K562 (cell line): ENCODE data around the gene TPD52L2. TPM values are rescaled to one million over a fixed set of nuclear protein-coding genes. Genes with fewer than 3 reads are reported as not detected.

Source experiments
- ATAC-seq: fragments of 200-7000 bp; cut with Tn5 transposase; 3 replicates; pipeline ENCODE4 v1.9.1; 2020; ENCODE audit warnings: moderate library complexity
- BruUV-seq: library from RNA; stranded (reverse); fragments of 400-500 nt; replicated peaks from 2 replicates; lab custom pipeline; 2021; lab: Mats Ljungman, UMichigan
- CTCF ChIA-PET: fragments of 300-600 bp; formaldehyde crosslinking; extraction: SDS; loops from one replicate; lab custom pipeline; 2021; ENCODE audit warnings: low intra/inter-chr PET ratio; lab: Yijun Ruan, JAX
- POLR2A ChIA-PET: fragments of 300-600, 350-650 bp; sonication (Branson Sonifier 250); formaldehyde crosslinking; extraction: SDS; loops from one replicate; lab custom pipeline; 2021; ENCODE audit warnings: antibody characterized with exemption, inconsistent platforms; lab: Yijun Ruan, JAX
- DNase-seq, 4 experiments: peaks; one replicate each; pipeline versions ENCODE4 v3.0.0 to v3.0.0-alpha.2; 2011 to 2018; ENCODE audit warnings: low spot score in 3 of 4, mixed read lengths in 3 of 4; ENCODE audit errors: extremely low read depth in 1 of 4
- FAIRE-seq: peaks from 2 replicates; lab custom pipeline; 2011; peaks lifted over from hg19 to GRCh38; lab: Jason Lieb, UNC
- H2AFZ ChIP-seq: 2 replicates; pipeline ENCODE4 v1.6.0; 2011; ENCODE audit warnings: low read depth, low read length, control low read depth, inconsistent platforms
- H3K27ac ChIP-seq: fragments of 200-600 bp; 3 replicates; pipeline ENCODE4 v1.8.0; 2011; ENCODE audit warnings: low read depth, mild to moderate bottlenecking, control low read depth, inconsistent platforms, low read length, moderate library complexity, mixed read lengths; ENCODE audit errors: extremely low read depth
- H3K27me3 ChIP-seq, 2 experiments: fragments of 300-600 bp in 1 of 2; 2 replicates in 1 of 2; 3 replicates in 1 of 2; pipeline versions ENCODE4 v1.6.0 to v1.8.0; 2011; ENCODE audit warnings: inconsistent platforms in 2 of 2, low read length in 2 of 2, mild to moderate bottlenecking in 1 of 2, mixed read lengths in 1 of 2, moderate library complexity in 1 of 2; ENCODE audit not compliant: control insufficient read depth in 2 of 2, insufficient read depth in 2 of 2
- H3K36me3 ChIP-seq: fragments of 300-600 bp; 3 replicates; pipeline ENCODE4 v1.8.0; 2011; ENCODE audit warnings: mild to moderate bottlenecking, low read length, inconsistent platforms; ENCODE audit not compliant: control insufficient read depth, insufficient read depth
- H3K4me1 ChIP-seq, 2 experiments: fragments of 200-600 bp in 1 of 2; replicated peaks in 1 of 2; 2 replicates in 1 of 2; 3 replicates in 1 of 2; pipeline versions ENCODE4 v1.5.1 to v1.8.0; 2011; ENCODE audit warnings: inconsistent platforms in 2 of 2, low read length in 2 of 2, mild to moderate bottlenecking in 1 of 2, mixed read lengths in 1 of 2, moderate library complexity in 1 of 2; ENCODE audit not compliant: control insufficient read depth in 2 of 2, insufficient read depth in 2 of 2
- H3K4me2 ChIP-seq: 2 replicates; pipeline ENCODE4 v1.6.1; 2011; ENCODE audit warnings: low read length, control low read depth, inconsistent platforms, mixed read lengths; ENCODE audit not compliant: insufficient read depth
- H3K4me3 ChIP-seq: fragments of 200-600 bp; sonication (generic), shearing (Covaris generic); 2 replicates; pipeline ENCODE4 v1.5.1; 2016; ENCODE audit warnings: control low read depth, inconsistent platforms
- H3K79me2 ChIP-seq: fragments of 200-600 bp; 3 replicates; pipeline ENCODE4 v1.8.0; 2011; ENCODE audit warnings: low read length, inconsistent platforms; ENCODE audit not compliant: control insufficient read depth, insufficient read depth
- H3K9ac ChIP-seq, 2 experiments: 2 replicates each; pipeline versions ENCODE4 v1.6.0 to v1.6.1; 2011; ENCODE audit warnings: low read depth in 2 of 2, low read length in 2 of 2, control low read depth in 1 of 2, inconsistent platforms in 1 of 2, mild to moderate bottlenecking in 1 of 2, mixed read lengths in 1 of 2; ENCODE audit not compliant: insufficient read depth in 1 of 2
- H3K9me1 ChIP-seq: one replicate; pipeline ENCODE4 v1.6.0; 2011; ENCODE audit warnings: inconsistent platforms, mild to moderate bottlenecking, low read length, moderate library complexity; ENCODE audit not compliant: control insufficient read depth, insufficient read depth
- H3K9me3 ChIP-seq: replicated peaks from 2 replicates; pipeline ENCODE4 v1.5.1; 2011; ENCODE audit warnings: low read depth, low read length, inconsistent platforms; ENCODE audit not compliant: control insufficient read depth, insufficient read depth
- H4K20me1 ChIP-seq: replicated peaks from 2 replicates; pipeline ENCODE4 v1.6.1; 2011; ENCODE audit warnings: low read length, inconsistent platforms, mixed read lengths; ENCODE audit not compliant: control insufficient read depth, insufficient read depth
- BCOR ChIP-seq: fragments of 450-650 bp; IDR thresholded peaks from 2 replicates; pipeline ENCODE4 v1.6.1; 2016
- CBFB ChIP-seq: sonication (generic); formaldehyde crosslinking; IDR thresholded peaks from 2 replicates; pipeline ENCODE4 v1.4.0; 2020; ENCODE audit warnings: mild to moderate bottlenecking, missing genetic modification reagents
- FOXA1 ChIP-seq: fragments of 450-650 bp; IDR thresholded peaks from 2 replicates; pipeline ENCODE4 v1.6.1; 2016; ENCODE audit warnings: mild to moderate bottlenecking, borderline replicate concordance
- NCOA1 ChIP-seq: fragments of 450-650 bp; IDR thresholded peaks from 2 replicates; pipeline ENCODE4 v1.6.1; 2016; ENCODE audit warnings: low read depth
- NR1H2 ChIP-seq: sonication (generic); formaldehyde crosslinking; IDR thresholded peaks from 2 replicates; pipeline ENCODE4 v1.4.0; 2020; ENCODE audit warnings: mild to moderate bottlenecking, missing genetic modification reagents
- NRF1 ChIP-seq, 2 experiments: fragments of 450-650 bp; IDR thresholded peaks in 1 of 2; conservative IDR thresholded peaks in 1 of 2; 2 replicates each; pipeline ENCODE4 v1.6.1; 2014; ENCODE audit warnings: mild to moderate bottlenecking in 2 of 2
- PTTG1 ChIP-seq: fragments of 450-650 bp; IDR thresholded peaks from 2 replicates; pipeline ENCODE4 v1.6.1; 2016; ENCODE audit warnings: low read depth, mild to moderate bottlenecking, missing genetic modification characterization, missing compliant biosample characterization
- SNRNP70 ChIP-seq: fragments of 200-400 bp; formaldehyde crosslinking; optimal IDR thresholded peaks from 2 replicates; pipeline ENCODE3; 2017; ENCODE audit warnings: low read depth, low read length
- SUPT5H ChIP-seq: fragments of 450-650 bp; IDR thresholded peaks from 2 replicates; pipeline ENCODE4 v1.6.1; 2016
- ZNF316 ChIP-seq: fragments of 450-650 bp; IDR thresholded peaks from 2 replicates; pipeline ENCODE4 v1.6.1; 2016
- WGBS: fragments of 100-300 bp; shearing (Covaris generic); methylation state at CpG from one replicate; pipeline ENCODE4 v1.1.6; 2016; ENCODE audit warnings: low coverage, mixed read lengths; ENCODE audit not compliant: insufficient coverage; ENCODE audit errors: missing lambda C conversion rate; 5-methylcytosine and 5-hydroxymethylcytosine counted together
- in situ Hi-C: fragments of 300-500 bp; cut with MboI; formaldehyde crosslinking; loops from 4 replicates; pipeline ENCODE4 v1.15.0; 2018; ENCODE audit warnings: inconsistent platforms, mixed read lengths
- intact Hi-C: fragments of 100-400 bp; cut with micrococcal nuclease; formaldehyde crosslinking; loops from 2 replicates; pipeline ENCODE4 v1.14.2; 2022
- polyA plus RNA-seq, 8 experiments: library from polyadenylated mRNA; depleted of rRNA in 4 of 8; stranded (reverse) in 5 of 8; unstranded in 3 of 8; fragments of >200 nt; fragmentation: Nextera tagmentation in 2 of 8; fragmentation: Illumina TruSeq in 1 of 8; extraction: Ambion mirVana in 2 of 8; extraction: Trizol in 1 of 8; gene quantifications; 2 replicates each; pipeline versions ENCODE4 v1.2.1 to v1.2.3, GENCODE V29; 2011 to 2014; ENCODE audit warnings: inconsistent platforms in 1 of 8, missing spikeins in 1 of 8
- total RNA-seq, 7 experiments: library from RNA; depleted of rRNA in 6 of 7; stranded (reverse); fragments of >200 nt in 6 of 7; fragmentation: Illumina TruSeq in 2 of 7; extraction: Trizol in 2 of 7; gene quantifications; 2 replicates each; pipeline versions ENCODE4 v1.2.1 to v1.2.3, GENCODE V29; 2011 to 2021; ENCODE audit warnings: low replicate concordance in 1 of 7

Gene TPD52L2
- total and polyA plus RNA-seq, 9 of the 15 experiments (the other 6 are each of a cell fraction or from before 2014, with no cell fraction given), result 1.9 to 117 (median 74.6) TPM

- peak overlapping the region; percentile 27 for H3K4me2 ChIP-seq
- ATAC-seq, result no peak
- H3K27ac ChIP-seq, result peak overlapping the region; percentile 46; the same call in 2 of the 3 replicates
- TF ChIP-seq ZNF316 (no peak), SUPT5H (peak; percentile 24; the same call in 1 of the 2 replicates), CBFB (peak; percentile 28; the same call in 1 of the 2 replicates), BCOR (no peak), NCOA1 (no peak), FOXA1 (no peak), SNRNP70 (no peak), NRF1 (conservative IDR thresholded peaks at IDR 0.05 in 1 of 2, IDR thresholded peaks at IDR 0.05 in 1 of 2) (peak in 1 of 2 experiments; percentile 14; a peak in 1 of 4 replicates), NR1H2 (CRISPR knock-in tag) (no peak), PTTG1 (tag) (no peak)
- no peak overlapping the region; the same call in 1 of the 2 replicates for H2AFZ ChIP-seq
- ChIA-PET CTCF (interaction anchor here (1.5 kb wide), 1 partner anchor 73 kb away, joined by 5 read pairs; no protein-coding TSS in a partner anchor), POLR2A (interaction anchor here (0.6 to 1.1 kb wide), 4 partner anchors 23 to 404 kb away, joined by 3 to 4 read pairs (median 4); no protein-coding TSS in a partner anchor)
- H3K4me3 ChIP-seq, result no peak overlapping the region
- no peaks in the 10 kb centered on the region for H3K9me3 ChIP-seq
- FAIRE-seq, result no peak
- in situ Hi-C loops, result no loop called here
- WGBS, result 45% methylated on average over 6 of the region's 7 CpGs
- peaks cover 29 to 84% of the 10 kb centered on the region in 2 experiments for H3K4me1 ChIP-seq
- H3K9ac ChIP-seq, result peak overlapping the region; percentile 44 to 82; a peak in 3 of 4 replicates
- H3K79me2 ChIP-seq, result peaks cover 12% of the 10 kb centered on the region
- no peaks in the 10 kb centered on the region for H3K27me3 ChIP-seq
- no peak for DNase-seq
- no peaks in the 10 kb centered on the region for H4K20me1 ChIP-seq
- H3K36me3 ChIP-seq, result peaks cover 26% of the 10 kb centered on the region; the same call in 2 of the 3 replicates
- no TSS peak for BruUV-seq
- no peaks in the 10 kb centered on the region for H3K9me1 ChIP-seq
- intact Hi-C loops, result no loop called here
Observed at GRCh38 chr20:63859166-63859699, 5.8 kb upstream of the TPD52L2 start.
